Keratinocyte (primary cell): ENCODE data around the gene MTUS2. TPM values are rescaled to one million over a fixed set of nuclear protein-coding genes. Genes with fewer than 3 reads are reported as not detected.

ENCODE experiments used
- DNase-seq: peaks from one replicate; pipeline ENCODE4 v3.0.0-alpha.2; 2011; ENCODE audit warnings: low read depth, missing footprints, low spot score
- FAIRE-seq: peaks from 2 replicates; lab custom pipeline; 2011; peaks lifted over from hg19 to GRCh38; lab: Jason Lieb, UNC
- H2AFZ ChIP-seq: 2 replicates; pipeline ENCODE4 v1.6.0; 2012; ENCODE audit warnings: low read length, control low read depth, inconsistent platforms; ENCODE audit not compliant: control insufficient read depth
- H3K27ac ChIP-seq: 2 replicates; pipeline ENCODE4 v1.5.1; 2011; ENCODE audit warnings: low read length; ENCODE audit not compliant: control insufficient read depth, insufficient read depth
- H3K27me3 ChIP-seq: 3 replicates; pipeline ENCODE4 v1.6.0; 2011; ENCODE audit warnings: low read length; ENCODE audit not compliant: control insufficient read depth, insufficient read depth; ENCODE audit errors: extremely low read depth
- H3K36me3 ChIP-seq, 2 experiments: 2 replicates in 1 of 2; 3 replicates in 1 of 2; pipeline ENCODE4 v1.5.1; 2011; ENCODE audit warnings: low read length in 2 of 2, mild to moderate bottlenecking in 1 of 2; ENCODE audit not compliant: control insufficient read depth in 2 of 2, insufficient read depth in 2 of 2; ENCODE audit errors: extremely low read depth in 1 of 2
- H3K4me1 ChIP-seq: 3 replicates; pipeline ENCODE4 v1.5.1; 2011; ENCODE audit warnings: low read length; ENCODE audit not compliant: control insufficient read depth, insufficient read depth; ENCODE audit errors: extremely low read depth
- H3K4me2 ChIP-seq: 3 replicates; pipeline ENCODE4 v1.6.0; 2011; ENCODE audit warnings: low read depth, low read length; ENCODE audit not compliant: control insufficient read depth, insufficient read depth; ENCODE audit errors: extremely low read depth
- H3K4me3 ChIP-seq, 3 experiments: fragments of 200-600 bp in 1 of 3; sonication (generic) in 1 of 3; 2 replicates in 2 of 3; 3 replicates in 1 of 3; pipeline ENCODE4 v1.5.1; 2011 to 2016; ENCODE audit warnings: low read length in 3 of 3, mild to moderate bottlenecking in 3 of 3, control low read depth in 2 of 3, inconsistent platforms in 1 of 3, low read depth in 1 of 3, mixed read lengths in 1 of 3, mixed run types in 1 of 3, moderate library complexity in 1 of 3; ENCODE audit not compliant: control insufficient read depth in 2 of 3, insufficient read depth in 2 of 3; ENCODE audit errors: extremely low read depth in 1 of 3
- H3K79me2 ChIP-seq: 2 replicates; pipeline ENCODE4 v1.6.0; 2012; ENCODE audit warnings: low read length; ENCODE audit not compliant: control insufficient read depth, insufficient read depth
- H3K9ac ChIP-seq: 3 replicates; pipeline ENCODE4 v1.6.0; 2011; ENCODE audit warnings: low read length; ENCODE audit not compliant: control insufficient read depth, insufficient read depth; ENCODE audit errors: extremely low read depth
- H3K9me1 ChIP-seq: 3 replicates; pipeline ENCODE4 v1.6.0; 2011; ENCODE audit warnings: low read length; ENCODE audit not compliant: control insufficient read depth, insufficient read depth; ENCODE audit errors: extremely low read depth
- H3K9me3 ChIP-seq: 2 replicates; pipeline ENCODE4 v1.5.1; 2012; ENCODE audit warnings: low read depth, low read length; ENCODE audit not compliant: control insufficient read depth
- H4K20me1 ChIP-seq: 3 replicates; pipeline ENCODE4 v1.6.0; 2011; ENCODE audit warnings: low read length; ENCODE audit not compliant: control insufficient read depth, insufficient read depth; ENCODE audit errors: extremely low read depth
- CTCF ChIP-seq, 3 experiments: IDR thresholded peaks in 1 of 3; conservative IDR thresholded peaks in 1 of 3; optimal IDR thresholded peaks in 1 of 3; 2 replicates in 2 of 3; 3 replicates in 1 of 3; pipeline versions ENCODE3 to v1.5.1; 2011; ENCODE audit warnings: low read length in 3 of 3, mild to moderate bottlenecking in 3 of 3, moderate library complexity in 2 of 3, control low read depth in 1 of 3, inconsistent platforms in 1 of 3; ENCODE audit not compliant: insufficient read depth in 2 of 3; ENCODE audit errors: extremely low read depth in 1 of 3
- EZH2 ChIP-seq: IDR thresholded peaks from one replicate; pipeline ENCODE4 v1.6.1; 2012; ENCODE audit warnings: inconsistent platforms, mild to moderate bottlenecking, low read length, moderate library complexity
- dilution Hi-C: fragments of 300-500 bp; cut with MboI; formaldehyde crosslinking; loops from one replicate; pipeline ENCODE4 v1.7.0; 2020; ENCODE audit warnings: low sequenced_read_pairs; ENCODE audit not compliant: extremely low pct_ligation_motif_present
- polyA plus RNA-seq, 5 experiments: library from polyadenylated mRNA; depleted of rRNA in 3 of 5; stranded (reverse) in 3 of 5; stranded (forward) in 1 of 5; unstranded in 1 of 5; fragments of >200 nt; gene quantifications; 1 replicate in 1 of 5; 2 replicates in 3 of 5; 3 replicates in 1 of 5; pipeline versions ENCODE4 v1.2.1 to v1.2.3, GENCODE V29; 2011 to 2012; ENCODE audit warnings: missing spikeins in 2 of 5, low read depth in 1 of 5, low replicate concordance in 1 of 5

The MTUS2 gene
- polyA plus RNA-seq, 1 donor (not counting 4 experiments of a cell fraction or from before 2014, with no cell fraction given) = 0.17 TPM

GRCh38 chr13:28875846-28876615 is 55.9 kb downstream of the MTUS2 start:
- no peak overlapping the region for H3K4me2 ChIP-seq
- no peak overlapping the region for H2AFZ ChIP-seq
- dilution Hi-C loops = no loop called here
- no peak for TF ChIP-seq EZH2
- no peak for TF ChIP-seq CTCF (optimal IDR thresholded peaks at IDR 0.05 in 1 of 3, IDR thresholded peaks at IDR 0.05 in 1 of 3, conservative IDR thresholded peaks at IDR 0.05 in 1 of 3; ENCODE audit: extremely low read depth in 1 of 3, insufficient read depth in 2 of 3, low read length in 3 of 3)
- H3K27ac ChIP-seq = no peak overlapping the region
- H3K36me3 ChIP-seq = no peaks in the 10 kb centered on the region
- H4K20me1 ChIP-seq = no peaks in the 10 kb centered on the region
- no peak overlapping the region for H3K9ac ChIP-seq
- FAIRE-seq (no peak), DNase-seq (no peak)
- H3K4me3 ChIP-seq = no peak overlapping the region
- no peaks in the 10 kb centered on the region for H3K9me3 ChIP-seq
- no peaks in the 10 kb centered on the region for H3K27me3 ChIP-seq
- H3K79me2 ChIP-seq = no peaks in the 10 kb centered on the region
- no peaks in the 10 kb centered on the region for H3K4me1 ChIP-seq
- H3K9me1 ChIP-seq = no peaks in the 10 kb centered on the region

GRCh38 chr13:28877408-28877807 is 57.3 kb downstream of the MTUS2 start:
- Histone ChIP-seq H3K4me1 (no peaks in the 10 kb centered on the region), H3K36me3 (no peaks in the 10 kb centered on the region), H3K79me2 (no peaks in the 10 kb centered on the region), H3K4me3 (no peak overlapping the region), H3K9me1 (no peaks in the 10 kb centered on the region), H3K27ac (no peak overlapping the region), H2AFZ (no peak overlapping the region), H3K9ac (no peak overlapping the region), H3K27me3 (no peaks in the 10 kb centered on the region), H4K20me1 (no peaks in the 10 kb centered on the region), H3K4me2 (no peak overlapping the region), H3K9me3 (no peaks in the 10 kb centered on the region)
- dilution Hi-C loops = no loop called here
- no peak for DNase-seq
- no peak for FAIRE-seq
- TF ChIP-seq EZH2 = no peak
- no peak for TF ChIP-seq CTCF (optimal IDR thresholded peaks at IDR 0.05 in 1 of 3, IDR thresholded peaks at IDR 0.05 in 1 of 3, conservative IDR thresholded peaks at IDR 0.05 in 1 of 3; ENCODE audit: extremely low read depth in 1 of 3, insufficient read depth in 2 of 3, low read length in 3 of 3)
